HEK293 (cell line): Measurements from ENCODE around the gene EFEMP2.

ENCODE experiments used
- CTCF ChIA-PET: fragments of 350-600 bp; formaldehyde crosslinking; extraction: SDS; loops from one replicate; lab custom pipeline; 2021; ENCODE audit warnings: antibody characterized with exemption; lab: Yijun Ruan, JAX
- POLR2A ChIA-PET: fragments of 300-600 bp; formaldehyde crosslinking; extraction: SDS; loops from one replicate; lab custom pipeline; 2020; ENCODE audit warnings: antibody characterized with exemption, inconsistent platforms; lab: Yijun Ruan, JAX
- H3K27ac ChIP-seq: fragments of 200-500 bp; sonication (Bioruptor generic); 2 replicates; pipeline ENCODE4 v1.5.1; 2014; ENCODE audit warnings: low read depth, low read length, control low read depth, inconsistent platforms; ENCODE audit errors: extremely low read depth
- H3K36me3 ChIP-seq, 2 experiments: fragments of 200-500 bp in 1 of 2; sonication (Bioruptor generic) in 1 of 2; 1 replicate in 1 of 2; 2 replicates in 1 of 2; pipeline ENCODE4 v1.5.1; 2014 to 2017; ENCODE audit warnings: inconsistent platforms in 2 of 2, low read length in 2 of 2; ENCODE audit not compliant: control insufficient read depth in 2 of 2, insufficient read depth in 1 of 2
- H3K4me1 ChIP-seq: fragments of 200-500 bp; sonication (Bioruptor generic); 2 replicates; pipeline ENCODE4 v1.5.1; 2014; ENCODE audit warnings: mild to moderate bottlenecking, low read length, inconsistent platforms; ENCODE audit not compliant: control insufficient read depth, insufficient read depth
- H3K4me3 ChIP-seq: 2 replicates; pipeline ENCODE4 v1.5.1; 2011; ENCODE audit warnings: low read depth, mild to moderate bottlenecking, control low read depth, low read length, moderate library complexity
- H3K9me3 ChIP-seq: fragments of 200-500 bp; sonication (Bioruptor generic); 2 replicates; pipeline ENCODE4 v1.5.1; 2014; ENCODE audit warnings: low read depth, low read length, inconsistent platforms; ENCODE audit not compliant: control insufficient read depth, insufficient read depth
- GLI4 ChIP-seq: fragments of 450-650 bp; formaldehyde crosslinking; IDR thresholded peaks from 2 replicates; pipeline ENCODE4 v1.5.1; 2016; ENCODE audit warnings: missing biosample characterization, missing genetic modification characterization
- HOXC10 ChIP-seq: sonication (generic); formaldehyde crosslinking; IDR thresholded peaks from 2 replicates; pipeline ENCODE4 v1.8.1; 2023; ENCODE audit warnings: mild to moderate bottlenecking, missing genetic modification reagents
- KLF17 ChIP-seq: fragments of 450-650 bp; formaldehyde crosslinking; IDR thresholded peaks from 2 replicates; pipeline ENCODE4 v1.5.1; 2016; ENCODE audit warnings: missing biosample characterization, missing genetic modification characterization
- MYNN ChIP-seq: fragments of 450-650 bp; formaldehyde crosslinking; IDR thresholded peaks from 2 replicates; pipeline ENCODE4 v1.5.1; 2016; ENCODE audit warnings: missing biosample characterization, missing genetic modification characterization, borderline replicate concordance
- PATZ1 ChIP-seq: fragments of 450-650 bp; formaldehyde crosslinking; IDR thresholded peaks from 2 replicates; pipeline ENCODE4 v1.5.1; 2016; ENCODE audit warnings: missing biosample characterization, missing genetic modification characterization
- SETDB1 ChIP-seq: IDR thresholded peaks from one replicate; pipeline ENCODE4 v1.6.1; 2017; ENCODE audit warnings: mild to moderate bottlenecking, low read length, moderate library complexity, mixed read lengths; ENCODE audit not compliant: insufficient read length
- ZBTB10 ChIP-seq: fragments of 450-650 bp; formaldehyde crosslinking; IDR thresholded peaks from 2 replicates; pipeline ENCODE4 v1.5.1; 2016; ENCODE audit warnings: missing biosample characterization, missing genetic modification characterization
- ZBTB44 ChIP-seq: fragments of 450-650 bp; IDR thresholded peaks from 2 replicates; pipeline ENCODE4 v1.5.1; 2018; ENCODE audit warnings: missing biosample characterization, mild to moderate bottlenecking, missing genetic modification characterization
- ZIC2 ChIP-seq: fragments of 450-650 bp; formaldehyde crosslinking; IDR thresholded peaks from 2 replicates; pipeline ENCODE4 v1.5.1; 2016; ENCODE audit warnings: missing biosample characterization, missing genetic modification characterization
- ZNF121 ChIP-seq: fragments of 450-650 bp; formaldehyde crosslinking; IDR thresholded peaks from 2 replicates; pipeline ENCODE4 v1.5.1; 2016; ENCODE audit warnings: missing biosample characterization, missing genetic modification characterization
- ZNF174 ChIP-seq: fragments of 450-650 bp; formaldehyde crosslinking; IDR thresholded peaks from 2 replicates; pipeline ENCODE4 v1.5.0; 2017; ENCODE audit warnings: missing biosample characterization, mild to moderate bottlenecking, missing genetic modification characterization
- ZNF175 ChIP-seq: fragments of 450-650 bp; formaldehyde crosslinking; IDR thresholded peaks from 2 replicates; pipeline ENCODE4 v1.5.1; 2016; ENCODE audit warnings: missing biosample characterization, missing genetic modification characterization
- ZNF202 ChIP-seq: fragments of 450-650 bp; formaldehyde crosslinking; IDR thresholded peaks from 2 replicates; pipeline ENCODE4 v1.5.1; 2016; ENCODE audit warnings: missing biosample characterization, missing genetic modification characterization, borderline replicate concordance
- ZNF335 ChIP-seq: fragments of 450-650 bp; formaldehyde crosslinking; conservative IDR thresholded peaks from 2 replicates; pipeline ENCODE4 v1.5.1; 2016; ENCODE audit warnings: missing biosample characterization, missing genetic modification characterization
- ZNF362 ChIP-seq: fragments of 450-650 bp; formaldehyde crosslinking; IDR thresholded peaks from 2 replicates; pipeline ENCODE4 v1.5.1; 2016; ENCODE audit warnings: missing biosample characterization, missing genetic modification characterization
- ZNF394 ChIP-seq: fragments of 450-650 bp; formaldehyde crosslinking; IDR thresholded peaks from 2 replicates; pipeline ENCODE4 v1.5.1; 2016; ENCODE audit warnings: missing biosample characterization, missing genetic modification characterization, mild to moderate bottlenecking, moderate library complexity, borderline replicate concordance
- ZNF544 ChIP-seq: fragments of 450-650 bp; formaldehyde crosslinking; IDR thresholded peaks from 2 replicates; pipeline ENCODE4 v1.5.0; 2017; ENCODE audit warnings: missing biosample characterization, missing genetic modification characterization
- ZNF624 ChIP-seq: fragments of 450-650 bp; formaldehyde crosslinking; IDR thresholded peaks from 2 replicates; pipeline ENCODE4 v1.5.1; 2017; ENCODE audit warnings: missing biosample characterization, missing genetic modification characterization
- ZNF704 ChIP-seq: fragments of 450-650 bp; formaldehyde crosslinking; IDR thresholded peaks from 2 replicates; pipeline ENCODE4 v1.5.1; 2016; ENCODE audit warnings: missing biosample characterization, missing genetic modification characterization
- ZNF776 ChIP-seq: fragments of 450-650 bp; formaldehyde crosslinking; IDR thresholded peaks from 2 replicates; pipeline ENCODE4 v1.5.0; 2017; ENCODE audit warnings: missing biosample characterization, missing genetic modification characterization, borderline replicate concordance
- ZNF791 ChIP-seq: fragments of 450-650 bp; formaldehyde crosslinking; IDR thresholded peaks from 2 replicates; pipeline ENCODE4 v1.5.1; 2016; ENCODE audit warnings: missing biosample characterization, missing genetic modification characterization
- ZNF830 ChIP-seq: fragments of 450-650 bp; IDR thresholded peaks from 2 replicates; pipeline ENCODE4 v1.5.0; 2018; ENCODE audit warnings: missing biosample characterization, missing genetic modification characterization, low read depth, mild to moderate bottlenecking, moderate library complexity
- ZNF837 ChIP-seq: fragments of 450-650 bp; formaldehyde crosslinking; IDR thresholded peaks from 2 replicates; pipeline ENCODE4 v1.5.1; 2016; ENCODE audit warnings: missing biosample characterization, missing genetic modification characterization
- ZNF843 ChIP-seq: fragments of 450-650 bp; formaldehyde crosslinking; IDR thresholded peaks from 2 replicates; pipeline ENCODE4 v1.5.1; 2016; ENCODE audit warnings: missing biosample characterization, missing genetic modification characterization
- ZSCAN5A ChIP-seq: fragments of 450-650 bp; formaldehyde crosslinking; IDR thresholded peaks from 2 replicates; pipeline ENCODE4 v1.5.1; 2016; ENCODE audit warnings: missing biosample characterization, missing genetic modification characterization

The EFEMP2 gene

GRCh38 chr11:65857853-65858680 is 14.5 kb downstream of the EFEMP2 start, which contains the start of gene CFL1:
Gene CFL1, minus strand, starts transcription at chr11:65858180. Its CDS starts 81 bp downstream, at chr11:65858099.
- peak within 1 kb of the TSS; percentile 92 for H3K27ac ChIP-seq
- H3K9me3 ChIP-seq = no peaks in the 10 kb centered on the region
- H3K4me1 ChIP-seq = peaks cover 4% of the 10 kb centered on the region; the same call in 1 of the 2 replicates
- ChIA-PET CTCF (interaction anchor here (0.6 to 6.3 kb wide), 7 partner anchors 12 to 252 kb away, joined by 3 to 118 read pairs (median 4); partner anchors contain the start of genes CCDC85B and FIBP), POLR2A (interaction anchor here (0.6 to 6.5 kb wide), 29 partner anchors 9 to 308 kb away, joined by 3 to 121 read pairs (median 4); partner anchors contain the start of genes BANF1, CCDC85B, EIF1AD and FIBP)
- peaks cover 0 to 54% of the 10 kb centered on the region in 2 experiments; a peak in 1 of 3 replicates for H3K36me3 ChIP-seq
- H3K4me3 ChIP-seq = peak within 1 kb of the TSS; percentile 95
- TF ChIP-seq ZNF394 (peak; percentile 32; the same call in 1 of the 2 replicates), ZNF843 (peak; percentile 56; the same call in 1 of the 2 replicates), GLI4 (tag by site-specific recombination) (no peak), ZNF175 (no peak), MYNN (tag by site-specific recombination) (no peak), ZNF624 (tag by site-specific recombination) (no peak), ZNF174 (no peak), ZIC2 (no peak), ZNF121 (tag by site-specific recombination) (no peak), SETDB1 (no peak), ZNF362 (tag by site-specific recombination) (no peak), ZNF704 (tag by site-specific recombination) (0 out of 2 replicates have a peak, but pooled peaks have one; percentile 25), ZNF776 (tag by site-specific recombination) (no peak), ZNF544 (tag by site-specific recombination) (no peak), PATZ1 (tag by site-specific recombination) (peak; percentile 79), ZNF837 (tag by site-specific recombination) (no peak), ZBTB10 (tag by site-specific recombination) (peak; percentile 43), ZNF830 (tag by site-specific recombination) (no peak), HOXC10 (no peak), ZNF335 (peak; percentile 52; the same call in 1 of the 2 replicates), ZSCAN5A (0 out of 2 replicates have a peak, but pooled peaks have one; percentile 30), KLF17 (tag by site-specific recombination) (peak; percentile 57; the same call in 1 of the 2 replicates), ZNF791 (tag by site-specific recombination) (no peak), ZNF202 (tag by site-specific recombination) (no peak), ZBTB44 (0 out of 2 replicates have a peak, but pooled peaks have one; percentile 8)
